ENCODE measurements around the gene FZD4. TPM values are rescaled to one million over a fixed set of nuclear protein-coding genes. Genes with fewer than 3 reads are reported as not detected.

Gene FZD4
- polyA plus RNA-seq, 1 donor from 2014 or later, result 0.76 TPM

DNA sequence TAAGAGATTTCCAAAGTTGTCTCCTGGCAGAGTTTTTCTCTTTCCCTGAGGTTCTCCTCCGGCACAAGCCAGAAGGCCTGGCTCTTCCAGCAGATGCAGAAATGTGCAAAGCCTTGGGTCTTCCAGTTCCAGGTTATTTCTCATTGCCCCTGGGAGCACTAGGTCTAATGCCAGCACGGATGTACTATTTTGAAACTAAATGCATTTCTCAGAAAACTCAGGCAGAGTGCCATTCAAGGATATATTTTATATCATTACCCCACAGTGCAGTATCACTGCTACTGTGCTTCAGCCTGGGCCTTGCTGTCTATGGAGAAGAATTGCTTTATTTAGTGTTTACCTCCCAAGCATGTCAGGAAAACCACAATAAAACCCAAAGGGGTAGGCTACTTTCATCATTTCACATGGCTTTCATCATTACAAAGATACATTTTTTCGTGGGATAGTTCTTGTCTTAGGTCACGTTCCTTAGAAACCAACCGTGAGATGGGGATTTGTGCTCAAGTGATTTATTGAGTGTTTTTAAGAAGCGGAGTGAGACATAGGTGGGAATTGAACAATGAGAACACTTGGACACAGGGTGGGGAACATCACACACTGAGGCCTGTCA lies 22.4 kb upstream of the FZD4 start:
- Histone ChIP-seq H3F3A (ENCODE audit: insufficient read depth, low read length, poor library complexity, severe bottlenecking) (no peaks in the 10 kb centered on the region), H3K36me3 (ENCODE audit: insufficient read depth, low read length) (no peaks in the 10 kb centered on the region), H3K79me2 (replicated peaks; ENCODE audit: insufficient read depth, low read length) (no peaks in the 10 kb centered on the region), H3K4me2 (ENCODE audit: low read length) (no peak overlapping the region), H2AFZ (ENCODE audit: low read depth, low read length) (no peak overlapping the region), H3K9me2 (ENCODE audit: insufficient read depth, low read length) (no peaks in the 10 kb centered on the region), H4K20me1 (ENCODE audit: insufficient read depth) (no peaks in the 10 kb centered on the region), H3K27me3 (ENCODE audit: insufficient read depth, low read depth, low read length) (no peaks in the 10 kb centered on the region), H3K9ac (ENCODE audit: low read length) (no peak overlapping the region), H3K9me3 (ENCODE audit: low read length) (peaks cover 5% of the 10 kb centered on the region), H3K27ac (ENCODE audit: low read length) (no peak overlapping the region), H3K4me3 (ENCODE audit: low read length) (no peak overlapping the region)
- TF ChIP-seq CTCF (IDR thresholded peaks at IDR 0.05; ENCODE audit: poor library complexity, severe bottlenecking) (no peak), EP300 (conservative IDR thresholded peaks at IDR 0.05; ENCODE audit: poor library complexity, severe bottlenecking) (no peak), SMC3 (conservative IDR thresholded peaks at IDR 0.05; ENCODE audit: poor library complexity) (no peak), POLR2AphosphoS5 (IDR thresholded peaks at IDR 0.05) (no peak), EZH2 (IDR thresholded peaks at IDR 0.05; ENCODE audit: borderline replicate concordance, insufficient read depth, low read length, poor library complexity, severe bottlenecking) (no peak), TAF1 (IDR thresholded peaks at IDR 0.05; ENCODE audit: low read depth) (no peak), RAD21 (conservative IDR thresholded peaks at IDR 0.05) (no peak), REST (IDR thresholded peaks at IDR 0.05; ENCODE audit: borderline replicate concordance) (no peak), MXI1 (conservative IDR thresholded peaks at IDR 0.05; ENCODE audit: poor library complexity, severe bottlenecking) (no peak)

DNA sequence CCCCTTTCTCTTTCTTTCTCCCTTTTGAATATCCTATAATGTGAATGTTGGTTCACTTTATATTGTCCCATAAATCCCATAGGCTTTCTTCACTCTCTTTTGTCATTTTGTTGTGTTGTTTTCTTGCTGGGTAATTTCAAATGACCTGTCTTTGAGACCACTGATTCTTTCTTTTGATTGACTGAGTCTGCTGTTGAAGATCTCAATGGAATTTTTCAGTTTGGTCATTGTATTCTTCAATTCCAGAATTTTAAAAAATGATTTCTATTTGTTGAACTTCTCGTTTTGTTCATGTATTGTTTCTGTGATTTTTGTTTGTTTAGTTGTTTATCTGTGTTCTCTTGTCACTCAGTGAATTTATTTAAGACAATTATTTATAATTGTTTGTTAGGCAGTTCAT lies 17.5 kb upstream of the FZD4 start:
- Histone ChIP-seq H3K36me3 (ENCODE audit: insufficient read depth, low read length) (no peaks in the 10 kb centered on the region), H3K27me3 (ENCODE audit: insufficient read depth, low read depth, low read length) (no peaks in the 10 kb centered on the region), H4K20me1 (ENCODE audit: insufficient read depth) (no peaks in the 10 kb centered on the region), H2AFZ (ENCODE audit: low read depth, low read length) (no peak overlapping the region), H3K4me3 (ENCODE audit: low read length) (no peak overlapping the region), H3K4me2 (ENCODE audit: low read length) (no peak overlapping the region), H3F3A (ENCODE audit: insufficient read depth, low read length, poor library complexity, severe bottlenecking) (no peaks in the 10 kb centered on the region), H3K27ac (ENCODE audit: low read length) (no peak overlapping the region), H3K9me3 (ENCODE audit: low read length) (peaks cover 5% of the 10 kb centered on the region), H3K9me2 (ENCODE audit: insufficient read depth, low read length) (no peaks in the 10 kb centered on the region), H3K79me2 (replicated peaks; ENCODE audit: insufficient read depth, low read length) (no peaks in the 10 kb centered on the region), H3K9ac (ENCODE audit: low read length) (no peak overlapping the region)
- TF ChIP-seq RAD21 (conservative IDR thresholded peaks at IDR 0.05), result no peak
- no peak for TF ChIP-seq TAF1 (IDR thresholded peaks at IDR 0.05; ENCODE audit: low read depth)
- no peak for TF ChIP-seq SMC3 (conservative IDR thresholded peaks at IDR 0.05; ENCODE audit: poor library complexity)
- no peak for TF ChIP-seq EP300 (conservative IDR thresholded peaks at IDR 0.05; ENCODE audit: poor library complexity, severe bottlenecking)
- TF ChIP-seq EZH2 (IDR thresholded peaks at IDR 0.05; ENCODE audit: borderline replicate concordance, insufficient read depth, low read length, poor library complexity, severe bottlenecking), result no peak
- TF ChIP-seq POLR2AphosphoS5 (IDR thresholded peaks at IDR 0.05), result no peak
- no peak for TF ChIP-seq REST (IDR thresholded peaks at IDR 0.05; ENCODE audit: borderline replicate concordance)
- no peak for TF ChIP-seq MXI1 (conservative IDR thresholded peaks at IDR 0.05; ENCODE audit: poor library complexity, severe bottlenecking)
- no peak for TF ChIP-seq CTCF (IDR thresholded peaks at IDR 0.05; ENCODE audit: poor library complexity, severe bottlenecking)
